Parathyroid adenoma (tissue), 2 donors: ENCODE measurements around the gene PTPRN.

Source experiments
- H2AFZ ChIP-seq: fragments of 300-600 bp; sonication (generic); one replicate; pipeline ENCODE4 v1.7.0; 2017; ENCODE audit warnings: antibody characterized with exemption, mild to moderate bottlenecking
- H3K27ac ChIP-seq: fragments of 300-600 bp; sonication (generic); one replicate; pipeline ENCODE4 v1.7.0; 2017
- H3K27me3 ChIP-seq: fragments of 300-600 bp; sonication (generic); one replicate; pipeline ENCODE4 v1.7.0; 2017; ENCODE audit warnings: low read length; ENCODE audit not compliant: control insufficient read depth, insufficient read depth
- H3K36me3 ChIP-seq: fragments of 300-600 bp; sonication (generic); one replicate; pipeline ENCODE4 v1.7.0; 2017; ENCODE audit warnings: low read length; ENCODE audit not compliant: control insufficient read depth, insufficient read depth
- H3K4me1 ChIP-seq: fragments of 300-600 bp; sonication (generic); one replicate; pipeline ENCODE4 v1.7.0; 2017; ENCODE audit warnings: control low read depth
- H3K4me2 ChIP-seq: fragments of 300-600 bp; sonication (generic); one replicate; pipeline ENCODE4 v1.7.0; 2017; ENCODE audit warnings: low read length
- H3K4me3 ChIP-seq: fragments of 300-600 bp; sonication (generic); one replicate; pipeline ENCODE4 v1.7.0; 2017; ENCODE audit warnings: low read depth, low read length
- H3K79me2 ChIP-seq: fragments of 300-600 bp; sonication (generic); one replicate; pipeline ENCODE4 v1.7.0; 2017; ENCODE audit warnings: control low read depth
- H3K9ac ChIP-seq: fragments of 300-600 bp; sonication (generic); one replicate; pipeline ENCODE4 v1.7.0; 2017; ENCODE audit warnings: mild to moderate bottlenecking
- H3K9me3 ChIP-seq: fragments of 300-600 bp; sonication (generic); one replicate; pipeline ENCODE4 v1.7.0; 2017; ENCODE audit warnings: low read length; ENCODE audit not compliant: control insufficient read depth
- TF ChIP-seq, protein P1 (sequence below): fragments of 300-600 bp; sonication (generic); IDR thresholded peaks from one replicate; pipeline ENCODE4 v1.7.0; 2017; ENCODE audit warnings: antibody characterized with exemption, mild to moderate bottlenecking
- donor health status: primary hyperparathyroidism.

The PTPRN gene

DNA sequence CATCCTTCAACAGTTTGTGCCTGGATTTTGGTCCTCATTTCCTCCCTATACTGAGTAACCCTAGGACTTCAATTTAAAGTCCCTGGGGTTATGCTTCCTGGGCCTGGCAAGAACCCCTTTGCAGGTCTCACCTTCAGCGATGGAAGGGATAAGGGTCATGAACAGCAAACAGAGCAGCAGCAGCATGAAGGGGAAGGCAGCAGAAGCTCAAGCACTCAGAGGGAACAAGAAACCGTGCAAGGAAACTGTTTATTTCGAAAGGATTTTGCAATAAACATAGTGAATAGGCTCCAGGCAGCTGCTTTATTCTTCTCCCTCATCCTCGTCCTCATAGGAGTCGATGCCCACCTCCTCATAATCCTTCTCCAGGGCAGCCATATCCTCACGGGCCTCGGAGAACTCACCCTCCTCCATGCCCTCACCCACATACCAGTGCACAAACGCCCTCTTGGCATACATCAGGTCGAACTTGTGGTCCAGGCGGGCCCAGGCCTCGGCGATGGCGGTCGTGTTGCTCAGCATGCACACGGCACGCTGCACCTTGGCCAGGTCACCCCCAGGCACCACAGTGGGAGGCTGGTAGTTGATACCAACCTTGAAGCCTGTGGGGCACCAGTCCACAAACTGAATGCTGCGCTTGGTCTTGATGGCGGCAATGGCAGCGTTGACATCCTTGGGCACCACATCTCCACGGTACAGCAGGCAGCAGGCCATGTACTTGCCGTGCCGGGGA lies 59.0 kb downstream of the PTPRN start:
- Histone ChIP-seq H3K4me1 (peaks cover 34% of the 10 kb centered on the region), H3K36me3 (no peaks in the 10 kb centered on the region), H3K4me3 (peak overlapping the region; percentile 28), H3K79me2 (peaks cover 2% of the 10 kb centered on the region), H3K27ac (peak overlapping the region; percentile 74), H3K9ac (no peak overlapping the region), H3K27me3 (no peaks in the 10 kb centered on the region), H3K9me3 (no peaks in the 10 kb centered on the region), H2AFZ (no peak overlapping the region), H3K4me2 (peak overlapping the region; percentile 38)
- TF ChIP-seq, protein P1, sequence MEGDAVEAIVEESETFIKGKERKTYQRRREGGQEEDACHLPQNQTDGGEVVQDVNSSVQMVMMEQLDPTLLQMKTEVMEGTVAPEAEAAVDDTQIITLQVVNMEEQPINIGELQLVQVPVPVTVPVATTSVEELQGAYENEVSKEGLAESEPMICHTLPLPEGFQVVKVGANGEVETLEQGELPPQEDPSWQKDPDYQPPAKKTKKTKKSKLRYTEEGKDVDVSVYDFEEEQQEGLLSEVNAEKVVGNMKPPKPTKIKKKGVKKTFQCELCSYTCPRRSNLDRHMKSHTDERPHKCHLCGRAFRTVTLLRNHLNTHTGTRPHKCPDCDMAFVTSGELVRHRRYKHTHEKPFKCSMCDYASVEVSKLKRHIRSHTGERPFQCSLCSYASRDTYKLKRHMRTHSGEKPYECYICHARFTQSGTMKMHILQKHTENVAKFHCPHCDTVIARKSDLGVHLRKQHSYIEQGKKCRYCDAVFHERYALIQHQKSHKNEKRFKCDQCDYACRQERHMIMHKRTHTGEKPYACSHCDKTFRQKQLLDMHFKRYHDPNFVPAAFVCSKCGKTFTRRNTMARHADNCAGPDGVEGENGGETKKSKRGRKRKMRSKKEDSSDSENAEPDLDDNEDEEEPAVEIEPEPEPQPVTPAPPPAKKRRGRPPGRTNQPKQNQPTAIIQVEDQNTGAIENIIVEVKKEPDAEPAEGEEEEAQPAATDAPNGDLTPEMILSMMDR, result no peak

DNA sequence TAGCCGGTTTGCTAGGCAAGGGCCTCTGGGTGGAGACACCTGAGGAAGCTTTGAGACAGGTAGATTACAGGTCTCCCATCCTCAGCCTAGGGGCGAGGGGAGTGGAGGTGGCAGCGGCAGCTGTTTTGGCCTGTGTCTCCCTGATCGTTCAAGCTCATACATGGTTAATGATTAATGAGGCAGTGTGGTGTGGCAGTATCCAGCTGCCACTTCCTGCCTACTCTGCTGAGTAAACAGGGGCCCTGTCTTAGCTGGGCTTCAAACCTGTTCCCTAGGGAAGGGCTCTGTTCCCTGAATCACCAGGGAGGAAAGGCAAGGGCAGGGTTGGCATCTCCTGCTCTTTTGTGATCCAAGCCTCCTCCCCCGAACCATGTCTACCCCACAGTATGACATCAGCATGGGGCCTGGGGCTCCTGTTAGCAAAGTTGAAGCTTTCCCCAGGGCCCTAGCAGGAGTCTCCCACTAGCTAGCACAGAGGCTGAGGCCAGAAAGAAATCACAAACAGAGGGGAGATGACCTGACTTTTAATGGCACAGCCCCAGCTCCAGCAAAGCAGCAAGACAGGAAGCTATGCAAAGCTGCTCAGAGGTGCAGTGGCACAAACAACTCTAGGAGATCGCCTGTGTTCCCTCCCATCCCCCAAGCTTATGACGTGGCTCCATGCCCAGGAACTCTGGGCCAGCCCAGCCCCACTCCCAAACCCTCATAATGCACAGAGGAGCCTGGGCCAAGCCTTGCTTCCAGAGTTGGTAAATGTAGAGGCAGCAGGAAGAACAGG lies 59.8 kb downstream of the PTPRN start:
- H3K9me3 ChIP-seq, result no peaks in the 10 kb centered on the region
- no peaks in the 10 kb centered on the region for H3K36me3 ChIP-seq
- peak overlapping the region; percentile 28 for H3K4me3 ChIP-seq
- no peaks in the 10 kb centered on the region for H3K27me3 ChIP-seq
- no peak overlapping the region for H3K9ac ChIP-seq
- TF ChIP-seq, protein P1, result no peak
- peak overlapping the region; percentile 74 for H3K27ac ChIP-seq
- H3K4me1 ChIP-seq, result peaks cover 30% of the 10 kb centered on the region
- H3K79me2 ChIP-seq, result peaks cover 2% of the 10 kb centered on the region
- H3K4me2 ChIP-seq, result peak overlapping the region; percentile 51
- H2AFZ ChIP-seq, result no peak overlapping the region

DNA sequence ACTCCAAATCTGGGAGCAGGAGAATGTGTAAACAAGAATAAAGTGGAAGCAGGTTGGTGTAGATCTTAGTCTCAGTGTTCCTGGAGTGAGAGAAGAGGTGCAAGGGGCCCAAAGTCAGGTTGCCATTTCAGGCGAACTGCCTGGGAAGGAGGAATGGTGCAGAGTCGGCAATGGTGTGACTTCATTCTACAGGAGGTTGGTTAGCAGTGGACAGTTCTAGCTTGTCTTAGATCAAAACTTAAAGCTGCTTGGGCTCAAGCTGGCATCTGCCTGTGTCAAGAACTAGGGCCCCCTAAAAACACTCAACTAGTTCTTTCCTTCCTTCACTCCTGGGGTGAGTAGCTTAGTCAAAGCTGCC lies 60.4 kb downstream of the PTPRN start:
- Histone ChIP-seq H3K4me3 (no peak overlapping the region), H3K9me3 (no peaks in the 10 kb centered on the region), H3K4me1 (peaks cover 28% of the 10 kb centered on the region)

DNA sequence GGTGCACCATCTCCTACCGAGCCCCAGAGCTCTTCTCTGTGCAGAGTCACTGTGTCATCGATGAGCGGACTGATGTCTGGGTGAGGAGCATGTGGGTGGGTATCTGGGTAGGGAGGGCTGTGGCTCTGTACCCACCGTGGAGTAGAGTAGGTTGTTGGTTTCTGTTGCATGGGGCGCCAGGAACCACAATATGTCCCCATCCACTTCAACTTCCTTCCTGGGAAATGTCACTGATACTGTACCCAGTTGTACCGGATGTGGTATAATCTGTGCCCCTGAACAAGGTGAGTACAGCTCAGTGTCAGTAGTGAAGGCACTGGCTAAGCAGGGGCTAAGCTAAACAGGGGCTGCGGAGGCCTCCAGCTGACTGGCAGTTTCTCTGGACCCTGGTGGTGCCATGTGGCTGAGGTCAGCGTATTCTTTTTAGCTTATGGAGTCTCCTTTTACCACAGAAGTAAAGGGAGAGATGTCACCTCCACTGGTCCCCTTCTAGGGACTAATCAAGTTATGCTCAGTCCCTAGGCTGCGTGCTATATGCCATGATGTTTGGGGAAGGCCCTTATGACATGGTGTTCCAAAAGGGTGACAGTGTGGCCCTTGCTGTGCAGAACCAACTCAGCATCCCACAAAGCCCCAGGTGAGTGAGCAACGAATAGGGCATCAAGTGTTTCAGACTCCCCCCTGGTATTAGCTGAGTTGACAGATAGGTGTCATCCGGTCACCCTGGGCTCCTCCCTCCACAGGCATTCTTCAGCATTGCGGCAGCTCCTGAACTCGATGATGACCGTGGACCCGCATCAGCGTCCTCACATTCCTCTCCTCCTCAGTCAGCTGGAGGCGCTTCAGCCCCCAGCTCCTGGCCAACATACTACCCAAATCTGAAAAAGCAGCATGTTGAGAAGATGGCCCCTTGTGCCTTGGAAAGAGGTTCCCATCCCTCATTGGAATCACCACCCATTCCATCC lies 61.2 kb downstream of the PTPRN start:
- Histone ChIP-seq H3K27me3 (no peaks in the 10 kb centered on the region), H3K4me2 (no peak overlapping the region), H3K36me3 (no peaks in the 10 kb centered on the region), H3K27ac (no peak overlapping the region), H3K79me2 (no peaks in the 10 kb centered on the region), H3K9ac (no peak overlapping the region), H3K9me3 (no peaks in the 10 kb centered on the region), H3K4me1 (peaks cover 30% of the 10 kb centered on the region), H3K4me3 (no peak overlapping the region), H2AFZ (no peak overlapping the region)
- TF ChIP-seq, protein P1, result no peak

More for the DNA sequence above, 60.4 kb downstream of the PTPRN start:
- TF ChIP-seq, protein P1, result no peak
- Histone ChIP-seq H3K36me3 (no peaks in the 10 kb centered on the region), H3K9ac (no peak overlapping the region), H3K27ac (peak overlapping the region; percentile 74), H2AFZ (no peak overlapping the region), H3K4me2 (no peak overlapping the region), H3K79me2 (peaks cover 2% of the 10 kb centered on the region), H3K27me3 (no peaks in the 10 kb centered on the region)
